ELR (cell line): ENCODE results near the gene PCDHGB1.
"Not testable (repeated sequence)": the region's sequence is repeated elsewhere in the genome, so short reads cannot be mapped to it uniquely, and the experiment has no call there.

Experiments used
- DNase-seq: peaks from one replicate; pipeline ENCODE4 v3.0.0-alpha.2; 2015; ENCODE audit warnings: low read depth

Gene PCDHGB1

DNA sequence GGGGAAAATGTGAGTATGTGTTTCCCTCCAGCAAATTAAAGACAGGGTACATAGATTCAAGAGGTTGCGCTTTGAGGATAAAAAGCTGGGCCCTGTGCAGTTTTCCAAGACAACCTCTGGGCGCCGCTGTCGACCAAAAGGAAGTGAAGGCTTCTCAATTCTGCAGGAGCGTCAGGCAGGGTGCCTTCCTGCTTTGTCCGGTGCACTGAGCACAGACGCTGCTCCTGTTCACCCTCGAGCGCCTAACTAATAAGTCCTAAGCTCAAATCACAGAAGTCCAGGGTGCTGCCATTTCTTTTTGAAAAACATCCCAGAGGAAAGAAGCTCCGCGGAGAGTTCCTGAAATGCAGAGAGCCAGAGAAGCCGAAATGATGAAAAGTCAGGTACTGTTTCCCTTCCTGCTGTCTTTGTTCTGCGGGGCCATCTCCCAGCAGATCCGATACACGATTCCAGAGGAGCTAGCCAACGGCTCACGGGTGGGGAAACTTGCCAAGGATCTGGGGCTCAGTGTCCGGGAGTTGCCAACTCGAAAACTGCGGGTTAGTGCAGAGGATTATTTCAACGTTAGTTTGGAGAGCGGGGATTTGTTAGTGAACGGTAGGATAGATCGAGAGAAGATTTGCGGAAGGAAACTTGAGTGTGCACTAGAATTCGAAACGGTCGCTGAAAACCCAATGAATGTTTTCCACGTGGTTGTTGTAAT lies at the start of gene PCDHGB1:
PCDHGB1 (plus strand) TSS at position 183 of the 703 bp plus-strand sequence; CDS start at position 345, 162 bp downstream.
- DNase-seq = peak; percentile 76

DNA sequence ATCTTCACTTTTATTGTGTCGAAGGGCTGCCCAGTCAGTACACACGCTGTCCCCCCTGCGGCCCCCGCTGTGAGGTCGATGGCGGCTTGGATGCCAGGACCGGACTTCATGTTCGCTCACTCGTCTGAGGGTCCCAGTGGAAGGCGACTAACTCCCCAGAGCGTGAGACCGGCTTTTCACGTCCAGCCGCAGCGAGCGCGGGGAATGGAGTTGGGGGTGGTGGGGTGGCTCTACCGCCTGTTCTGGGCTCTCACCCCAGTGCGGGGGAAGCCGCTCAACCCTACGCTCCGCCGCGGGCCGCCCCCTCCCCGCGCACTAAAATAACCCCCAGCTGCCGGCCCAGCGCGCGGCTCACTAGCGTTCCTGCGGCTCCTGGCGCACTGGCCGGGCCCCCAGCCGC lies 46.1 kb upstream of the PCDHGB1 start, which contains the start of gene SLC25A2:
SLC25A2 (minus strand) TSS at position 294 of the 400 bp plus-strand sequence; CDS start at position 110, 184 bp downstream.
- no peak for DNase-seq

DNA sequence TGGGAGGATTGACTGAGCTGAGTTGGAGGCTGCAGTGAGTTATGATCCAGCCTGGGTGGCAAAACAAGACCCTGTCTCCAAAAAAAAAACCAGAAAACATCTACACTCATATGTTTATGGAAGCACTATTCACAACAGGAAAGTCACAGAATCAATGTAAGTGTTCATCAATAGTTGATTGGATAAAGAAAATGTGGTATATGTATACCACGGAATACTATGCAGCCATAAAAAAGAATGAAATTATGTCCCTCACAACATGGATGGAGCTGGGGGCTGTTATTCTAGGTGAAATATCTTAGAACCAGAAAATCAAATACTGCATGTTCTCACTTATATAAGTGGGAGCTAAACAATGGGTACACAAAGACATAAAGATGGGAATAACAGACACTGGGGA lies 43.3 kb upstream of the PCDHGB1 start:
- DNase-seq = no peak

DNA sequence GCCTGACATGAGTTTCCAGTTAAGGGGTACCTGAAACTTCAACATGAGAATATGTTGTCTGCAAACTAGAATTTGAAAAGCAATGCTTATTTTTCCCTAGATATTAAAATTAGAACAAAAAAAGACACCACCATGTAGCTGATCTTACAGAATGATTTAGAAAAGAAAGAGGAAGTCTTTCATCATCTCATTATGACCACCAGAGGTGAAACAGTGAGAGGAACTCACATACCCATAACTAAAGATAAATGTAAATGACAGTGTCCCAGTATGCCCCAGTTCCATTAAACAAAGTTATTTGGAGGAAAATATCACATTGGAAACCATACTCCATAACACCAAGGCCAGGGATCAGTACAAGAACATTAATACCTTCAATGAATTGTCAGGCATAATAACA lies 36.2 kb upstream of the PCDHGB1 start:
- DNase-seq = no peak

- DNase-seq = not testable (repeated sequence)
Observed at GRCh38 chr5:141316963-141317362, 32.9 kb upstream of the PCDHGB1 start.

- DNase-seq = peak; percentile 49
Observed at GRCh38 chr5:141319202-141319601, 30.7 kb upstream of the PCDHGB1 start.

DNA sequence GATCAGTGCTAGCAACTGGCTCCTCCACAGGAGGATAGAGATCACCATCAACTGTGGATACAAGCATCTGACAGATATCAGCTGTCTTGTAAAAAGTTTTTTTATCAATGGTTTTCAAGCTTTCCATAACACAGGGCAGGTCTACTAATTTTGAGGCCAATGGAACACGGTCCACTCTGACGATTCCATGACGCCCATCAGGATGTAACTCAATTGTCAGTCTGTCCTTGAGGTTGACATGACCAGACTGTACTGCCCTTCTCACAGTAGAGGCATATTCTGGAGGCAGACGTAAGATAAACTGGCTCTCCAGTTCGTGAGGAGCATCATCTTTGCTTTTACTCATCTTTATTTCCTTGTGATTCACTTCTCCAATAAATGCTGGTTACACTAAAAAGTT lies 30.2 kb upstream of the PCDHGB1 start:
- DNase-seq = no peak

DNA sequence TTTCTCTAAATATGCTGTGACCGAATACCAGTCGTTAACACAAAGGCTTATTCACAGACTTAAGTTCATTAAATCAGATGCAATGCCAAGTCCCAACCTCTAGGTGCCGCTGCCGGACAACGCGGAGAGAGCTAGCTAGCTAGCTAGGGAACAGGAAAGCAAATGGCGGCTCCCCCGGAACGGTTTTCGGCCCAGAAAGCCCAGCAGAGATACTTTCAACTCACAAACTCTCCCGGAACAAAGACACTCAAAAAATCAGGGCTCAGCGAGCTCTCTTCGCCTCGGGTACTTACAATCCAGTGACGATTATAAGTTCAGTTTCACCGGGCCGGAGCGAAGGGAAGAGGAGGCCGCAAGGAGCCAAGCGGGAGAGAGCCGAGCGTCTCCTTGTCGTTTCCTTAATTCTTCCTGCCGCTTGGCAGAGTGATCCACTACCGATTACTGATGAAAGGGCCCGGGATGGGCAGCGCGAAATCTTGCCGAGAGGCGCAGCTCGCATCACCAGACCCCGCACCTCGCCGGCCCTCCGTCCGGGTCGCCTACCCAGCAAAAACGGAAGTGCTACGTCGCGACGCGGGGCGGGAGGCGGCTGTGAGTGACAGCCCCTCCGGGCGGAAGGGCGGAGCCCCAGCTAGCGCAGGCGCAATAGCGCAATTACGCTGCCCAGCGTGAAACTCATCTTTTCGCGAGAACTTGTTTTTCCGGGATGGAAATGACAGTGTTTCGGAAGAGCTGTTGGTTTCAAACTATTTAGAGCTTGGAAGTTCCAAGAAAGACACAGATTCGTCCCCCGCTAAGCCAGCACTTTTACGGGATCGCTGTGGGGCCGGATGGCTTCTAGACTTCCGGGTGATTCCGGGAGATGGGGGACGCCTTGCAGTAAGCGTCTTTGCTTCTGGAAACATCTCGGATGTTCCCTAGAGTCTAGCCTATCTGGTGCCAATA lies 29.4 kb upstream of the PCDHGB1 start, which contains the start of gene TAF7:
TAF7 (minus strand) TSS at position 560 of the 945 bp plus-strand sequence. CDS start 740 bp downstream, outside the sequence.
- DNase-seq = peak; percentile 94

DNA sequence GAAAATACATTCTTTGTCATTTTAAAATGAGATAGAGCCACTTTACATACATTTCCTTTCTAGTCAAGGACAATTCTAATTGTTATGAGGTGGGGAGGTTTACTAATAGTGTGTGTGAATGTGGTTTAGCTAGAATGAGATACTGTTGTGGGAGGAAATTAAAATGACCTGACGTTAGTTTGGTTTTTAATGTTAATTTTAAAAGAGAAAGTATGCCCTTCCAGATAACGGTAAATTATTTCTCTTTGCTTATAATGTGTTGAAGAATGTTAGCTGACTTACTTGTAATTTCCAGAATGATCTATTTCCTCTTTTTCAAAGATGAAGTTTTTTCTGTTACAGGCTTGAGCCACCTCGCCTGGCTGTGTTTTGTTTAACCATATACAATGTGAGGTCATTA lies 27.6 kb upstream of the PCDHGB1 start:
- DNase-seq = no peak

GRCh38 chr5:141326088-141326854 lies 23.6 kb upstream of the PCDHGB1 start:
- DNase-seq = peak; percentile 82

DNA sequence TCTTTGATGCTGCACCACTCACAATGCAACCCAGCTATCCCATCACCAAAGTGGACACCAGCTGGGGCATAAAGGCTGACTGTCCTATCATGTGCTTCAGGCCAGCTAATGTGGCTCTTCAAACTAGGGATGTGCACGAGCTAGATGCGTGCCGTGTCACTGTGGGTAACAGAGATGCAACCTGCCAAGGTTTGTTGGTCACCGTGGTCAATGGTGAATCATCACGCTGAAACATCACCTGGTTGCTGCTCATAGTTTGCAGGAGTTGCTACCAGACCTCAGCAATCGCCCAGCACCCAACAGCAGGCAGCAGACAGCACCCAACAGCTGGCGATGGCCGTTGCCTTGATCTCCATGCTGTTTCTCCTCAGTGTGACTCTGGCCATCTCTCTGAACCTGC lies 21.7 kb upstream of the PCDHGB1 start:
- no peak for DNase-seq

- DNase-seq = peak; percentile 74
Observed at GRCh38 chr5:141330299-141331080, 19.4 kb upstream of the PCDHGB1 start, which contains the start of gene PCDHGA1. PCDHGA1 (plus strand) TSS chr5:141330514.

DNA sequence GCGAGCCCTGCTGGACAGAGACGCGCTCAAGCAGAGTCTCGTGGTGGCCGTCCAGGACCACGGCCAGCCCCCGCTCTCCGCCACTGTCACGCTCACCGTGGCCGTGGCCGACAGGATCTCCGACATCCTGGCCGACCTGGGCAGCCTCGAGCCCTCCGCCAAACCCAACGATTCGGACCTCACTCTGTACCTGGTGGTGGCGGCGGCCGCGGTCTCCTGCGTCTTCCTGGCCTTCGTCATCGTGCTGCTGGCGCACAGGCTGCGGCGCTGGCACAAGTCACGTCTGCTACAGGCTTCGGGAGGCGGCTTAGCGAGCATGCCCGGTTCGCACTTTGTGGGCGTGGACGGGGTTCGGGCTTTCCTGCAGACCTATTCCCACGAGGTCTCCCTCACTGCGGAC lies 17.3 kb upstream of the PCDHGB1 start:
- not testable (repeated sequence) for DNase-seq

GRCh38 chr5:141338538-141339306 lies 11.2 kb upstream of the PCDHGB1 start, which contains the start of gene PCDHGA2:
PCDHGA2 (plus strand) TSS chr5:141338760.
- peak; percentile 67 for DNase-seq

- DNase-seq = not testable (repeated sequence)
Observed at GRCh38 chr5:141340781-141341354, 9.0 kb upstream of the PCDHGB1 start.

DNA sequence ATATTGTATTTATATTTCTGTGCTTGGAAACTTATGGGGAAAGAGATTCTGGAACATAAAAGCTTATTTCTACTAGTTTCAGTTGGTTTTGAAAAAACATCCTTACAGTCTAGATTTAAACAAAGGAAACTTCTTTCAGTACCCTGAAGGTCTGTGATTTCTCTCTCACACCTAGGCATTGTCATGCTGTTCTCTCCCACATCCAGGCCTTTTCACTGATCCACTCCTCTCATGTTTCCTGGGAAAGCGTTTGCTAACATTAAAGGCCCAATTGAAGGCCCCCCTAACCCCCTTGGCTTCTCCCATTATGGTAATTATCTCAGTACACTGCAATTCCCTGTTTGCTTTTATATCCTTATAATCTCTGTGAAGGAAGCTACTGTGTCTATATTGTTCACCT lies 7.1 kb upstream of the PCDHGB1 start:
- DNase-seq = no peak

DNA sequence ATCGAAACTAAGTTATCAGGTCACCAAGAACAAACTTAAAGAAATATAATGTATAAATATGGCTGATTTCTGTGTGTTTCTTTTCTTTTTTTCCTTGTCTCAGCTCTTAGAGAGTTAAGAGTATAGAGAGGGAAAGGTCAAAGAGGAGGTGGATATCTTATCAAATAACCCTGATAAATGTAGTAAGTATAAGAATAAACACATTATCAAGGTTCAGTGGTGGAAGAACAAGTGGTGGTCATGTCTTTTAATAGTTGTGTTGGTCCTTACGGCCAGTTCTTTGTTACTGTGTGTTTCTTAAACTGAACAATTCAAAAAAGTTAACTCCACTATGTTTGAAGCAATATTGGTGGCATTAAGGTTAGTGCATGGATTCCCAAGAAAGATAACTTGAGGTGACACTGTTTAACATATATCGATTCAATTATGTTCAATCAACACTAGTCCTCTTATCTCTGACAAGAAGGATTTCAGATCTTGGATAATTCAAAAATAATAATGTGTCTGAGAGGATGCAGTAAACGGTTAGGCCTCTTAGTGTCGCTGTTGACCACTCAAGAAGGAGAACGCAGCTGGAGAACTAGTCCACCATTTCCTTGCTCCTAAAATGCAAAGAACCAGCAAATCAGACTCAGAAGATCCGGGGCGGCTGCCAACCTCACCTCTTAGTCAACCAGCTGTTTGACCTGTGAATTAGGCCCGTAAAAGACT lies 6.5 kb upstream of the PCDHGB1 start, which contains the start of gene PCDHGA3:
PCDHGA3 (plus strand) TSS at position 588 of the 711 bp plus-strand sequence. CDS start 205 bp downstream, outside the sequence.
- DNase-seq = peak; percentile 61

- DNase-seq = no peak
Observed at GRCh38 chr5:141343953-141344463, 5.9 kb upstream of the PCDHGB1 start.

DNA sequence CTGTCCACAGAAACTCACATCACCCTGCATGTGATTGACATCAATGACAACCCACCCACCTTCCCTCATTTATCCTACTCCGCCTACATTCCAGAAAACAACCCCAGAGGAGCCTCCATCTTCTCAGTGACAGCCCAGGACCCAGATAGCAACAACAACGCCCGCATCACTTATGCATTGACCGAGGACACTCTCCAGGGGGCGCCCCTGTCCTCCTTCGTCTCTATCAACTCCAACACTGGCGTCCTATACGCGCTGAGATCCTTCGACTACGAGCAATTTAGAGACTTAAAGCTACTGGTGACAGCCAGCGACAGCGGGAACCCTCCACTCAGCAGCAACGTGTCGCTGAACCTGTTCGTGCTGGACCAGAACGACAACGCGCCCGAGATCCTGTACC lies 4.6 kb upstream of the PCDHGB1 start:
- no peak for DNase-seq
